Eye (tissue), 1 donor: ENCODE results near the gene ZNF165.

ENCODE experiments used
- DNase-seq: peaks from one replicate; pipeline ENCODE4 v3.0.0-alpha.2; 2015

The ZNF165 gene

GRCh38 chr6:28124350-28124970 is 44.1 kb downstream of the ZNF165 start, which contains the start of gene ZSCAN16:
Gene ZSCAN16, plus strand, starts transcription at chr6:28124609. Its CDS starts 835 bp downstream, at chr6:28125444.
- peak; percentile 94 for DNase-seq

DNA sequence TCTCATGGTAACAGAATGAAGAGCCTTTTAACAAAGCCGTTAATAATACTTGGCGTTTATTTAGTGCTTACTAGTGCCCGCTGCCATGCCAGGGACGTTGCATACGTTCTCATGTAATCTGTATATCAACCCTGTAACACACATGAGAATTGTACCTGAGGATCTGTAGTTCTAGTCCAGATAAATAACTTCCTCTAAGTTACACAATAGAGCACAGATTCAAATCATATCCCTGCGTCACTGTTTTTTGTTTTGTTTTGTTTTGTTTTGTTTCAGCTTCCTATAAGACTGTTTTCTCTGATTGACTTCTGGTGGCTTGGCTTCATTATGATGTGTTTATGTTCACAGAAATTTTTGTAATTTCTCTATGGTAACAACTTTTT is 44.6 kb downstream of the ZNF165 start:
- DNase-seq, result no peak

- no peak for DNase-seq
These were observed 45.0 kb downstream of the ZNF165 start for GRCh38 chr6:28125401-28125800.

DNA sequence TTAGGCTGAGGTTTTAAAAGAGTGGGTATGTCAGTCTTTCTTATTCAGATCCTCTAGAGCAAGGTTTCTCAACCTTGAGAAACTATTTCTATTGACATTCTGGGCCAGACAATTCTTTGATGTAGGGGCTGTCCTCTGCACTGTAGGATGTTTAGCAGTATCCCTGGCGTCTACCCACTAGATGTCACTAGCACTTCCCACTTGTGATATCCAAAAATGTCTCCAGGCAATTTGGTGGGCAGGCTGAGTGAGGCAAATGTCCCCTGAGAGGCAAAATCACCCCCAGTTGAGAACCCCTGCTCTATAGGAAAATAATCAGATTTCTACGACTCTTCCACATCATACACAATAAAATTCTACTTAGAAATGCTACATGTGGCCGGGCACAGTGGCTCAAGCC is 53.6 kb downstream of the ZNF165 start:
- DNase-seq, result peak; percentile 41

DNA sequence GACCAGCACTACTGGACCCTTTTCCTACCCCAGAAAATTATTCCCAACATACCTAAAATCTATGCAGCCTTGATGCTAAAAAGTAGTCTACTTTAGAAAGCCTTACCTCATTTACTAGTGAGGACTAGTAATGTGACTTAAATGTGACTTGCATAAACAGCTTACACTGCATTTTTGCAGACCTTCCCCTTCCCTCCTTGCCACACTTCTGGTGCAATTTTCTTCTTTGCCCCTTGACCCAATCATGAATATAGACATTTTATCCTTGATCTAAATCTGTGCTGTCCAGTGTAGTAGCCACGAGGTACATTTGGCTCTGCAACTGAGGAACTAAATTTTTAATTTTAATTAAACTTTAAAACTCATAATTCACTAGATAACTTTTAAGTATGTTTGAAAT is 54.3 kb downstream of the ZNF165 start:
- DNase-seq, result no peak

- peak; percentile 10 for DNase-seq
These were observed 55.0 kb downstream of the ZNF165 start for GRCh38 chr6:28135393-28135792.

DNA sequence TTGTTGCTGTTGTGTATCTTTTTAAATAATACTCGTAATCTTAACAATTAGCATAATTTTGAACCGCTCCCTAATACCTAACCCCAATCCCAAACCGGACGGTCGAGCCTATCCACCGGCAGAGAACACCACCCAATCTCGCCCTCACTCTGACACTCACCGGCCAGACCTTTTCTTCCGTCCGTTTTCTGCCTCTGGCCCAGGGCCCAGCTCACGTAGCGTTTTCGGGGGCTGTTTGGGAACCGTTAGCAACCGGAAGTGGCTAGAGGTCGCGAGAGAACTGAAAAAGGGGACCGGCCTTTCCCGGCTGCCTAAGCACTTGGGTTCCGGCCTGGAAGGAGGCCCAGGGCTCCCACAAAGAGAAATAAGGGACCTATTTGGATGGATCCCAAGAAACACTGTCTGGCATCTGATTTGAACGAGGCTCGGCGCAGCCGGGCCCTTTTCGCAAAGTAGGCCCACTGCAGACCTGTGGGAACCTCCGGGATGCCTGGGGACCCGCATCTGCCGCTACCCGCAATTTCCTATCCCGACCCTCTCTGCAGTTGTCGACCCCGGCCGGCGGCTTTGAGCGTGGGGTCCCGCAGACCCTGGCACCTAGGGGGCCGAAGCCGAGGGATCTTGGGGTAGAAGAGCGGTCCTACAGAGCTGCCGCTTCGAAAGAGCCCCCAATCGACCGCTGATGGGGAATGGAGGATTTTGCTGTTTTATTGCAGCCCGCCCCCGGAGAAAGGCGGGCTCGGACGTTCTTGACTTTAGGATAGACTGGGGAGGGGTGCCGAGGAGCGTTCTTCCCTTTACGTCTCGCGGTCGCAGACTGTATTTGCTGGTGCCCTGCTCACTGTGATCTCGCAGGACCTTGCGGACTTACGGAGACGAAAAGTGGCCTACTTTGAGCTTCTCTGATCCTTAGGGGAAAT is 56.5 kb downstream of the ZNF165 start:
- peak; percentile 97 for DNase-seq

GRCh38 chr6:28137505-28137981 is 57.2 kb downstream of the ZNF165 start:
- DNase-seq, result peak; percentile 76
